ENCODE data around the gene WDR89.

DNA sequence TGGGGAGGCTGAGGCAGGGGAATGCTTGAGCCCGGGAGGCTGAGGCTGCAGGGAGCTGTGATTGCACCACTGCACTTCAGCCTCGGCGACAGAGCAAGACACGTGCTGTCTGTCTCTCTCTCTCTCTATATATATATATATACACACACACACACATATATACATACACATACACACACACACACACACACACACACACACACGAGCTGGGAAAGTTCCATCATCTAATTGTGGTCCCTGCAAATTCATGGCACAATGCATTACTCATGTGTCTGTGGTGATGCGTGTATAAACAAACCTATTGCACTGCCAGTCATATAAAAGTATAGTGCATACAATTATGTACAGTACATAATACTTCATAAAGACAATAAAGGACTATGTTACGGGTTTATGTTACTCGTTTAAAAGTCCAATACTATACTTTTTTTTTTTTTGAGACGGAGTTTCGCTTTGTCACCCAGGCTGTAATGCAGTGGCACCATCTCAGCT, 36.6 kb downstream of the WDR89 start:
- no peak for TF ChIP-seq EP300 (IDR thresholded peaks at IDR 0.05)
- TF ChIP-seq, protein P1, sequence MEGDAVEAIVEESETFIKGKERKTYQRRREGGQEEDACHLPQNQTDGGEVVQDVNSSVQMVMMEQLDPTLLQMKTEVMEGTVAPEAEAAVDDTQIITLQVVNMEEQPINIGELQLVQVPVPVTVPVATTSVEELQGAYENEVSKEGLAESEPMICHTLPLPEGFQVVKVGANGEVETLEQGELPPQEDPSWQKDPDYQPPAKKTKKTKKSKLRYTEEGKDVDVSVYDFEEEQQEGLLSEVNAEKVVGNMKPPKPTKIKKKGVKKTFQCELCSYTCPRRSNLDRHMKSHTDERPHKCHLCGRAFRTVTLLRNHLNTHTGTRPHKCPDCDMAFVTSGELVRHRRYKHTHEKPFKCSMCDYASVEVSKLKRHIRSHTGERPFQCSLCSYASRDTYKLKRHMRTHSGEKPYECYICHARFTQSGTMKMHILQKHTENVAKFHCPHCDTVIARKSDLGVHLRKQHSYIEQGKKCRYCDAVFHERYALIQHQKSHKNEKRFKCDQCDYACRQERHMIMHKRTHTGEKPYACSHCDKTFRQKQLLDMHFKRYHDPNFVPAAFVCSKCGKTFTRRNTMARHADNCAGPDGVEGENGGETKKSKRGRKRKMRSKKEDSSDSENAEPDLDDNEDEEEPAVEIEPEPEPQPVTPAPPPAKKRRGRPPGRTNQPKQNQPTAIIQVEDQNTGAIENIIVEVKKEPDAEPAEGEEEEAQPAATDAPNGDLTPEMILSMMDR (IDR thresholded peaks at IDR 0.05) = no peak
